NT2/D1 (cell line): ENCODE results near the gene RNLS.

Experiments
- YY1 ChIP-seq: IDR thresholded peaks from 2 replicates; pipeline ENCODE4 v1.6.1; 2011; ENCODE audit not compliant: insufficient read length, insufficient read depth
- ZNF274 ChIP-seq: IDR thresholded peaks from 2 replicates; pipeline ENCODE4 v1.6.1; 2011; ENCODE audit warnings: mild to moderate bottlenecking, low read depth, low read length

DNA sequence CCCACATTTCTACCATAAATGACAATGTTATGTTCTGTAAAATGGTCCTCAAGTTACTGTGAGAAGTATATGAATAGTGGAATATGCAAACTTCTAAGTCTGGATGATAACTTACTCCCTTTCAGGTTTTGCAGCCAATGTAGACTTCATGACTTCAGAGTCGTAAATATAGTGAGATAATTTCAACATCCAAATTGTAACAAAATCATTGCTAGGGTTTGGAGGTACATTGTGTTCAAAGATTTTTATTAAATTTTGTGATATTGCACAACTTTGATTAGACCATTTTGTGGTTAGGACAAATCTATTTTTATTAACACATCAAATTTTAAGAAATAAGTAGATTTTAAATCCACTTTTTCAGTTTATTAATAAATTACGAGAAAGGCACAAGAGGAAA, 270.3 kb downstream of the RNLS start:
- TF ChIP-seq ZNF274 (no peak), YY1 (no peak)
